Upper lobe of right lung (tissue), 1 donor: ENCODE measurements around the gene CNNM4. TPM values are rescaled to one million over a fixed set of nuclear protein-coding genes. Genes with fewer than 3 reads are reported as not detected.

Experiments used
- ATAC-seq: fragments of 200-7000 bp; cut with Tn5 transposase; one replicate; pipeline ENCODE4 v1.9.1; 2020; ENCODE audit warnings: mild to moderate bottlenecking, moderate library complexity
- DNase-seq: peaks from one replicate; pipeline ENCODE4 v3.0.0-alpha.2; 2020
- H3K27ac ChIP-seq: fragments of 200-600 bp; one replicate; pipeline ENCODE4 v1.8.0; 2022
- H3K27me3 ChIP-seq: fragments of 200-600 bp; one replicate; pipeline ENCODE4 v1.8.0; 2022; ENCODE audit warnings: mild to moderate bottlenecking
- H3K36me3 ChIP-seq: fragments of 200-600 bp; one replicate; pipeline ENCODE4 v1.8.0; 2022
- H3K4me1 ChIP-seq: fragments of 200-600 bp; one replicate; pipeline ENCODE4 v1.8.0; 2022
- H3K4me3 ChIP-seq: fragments of 200-600 bp; one replicate; pipeline ENCODE4 v1.8.0; 2022; ENCODE audit warnings: mild to moderate bottlenecking
- H3K9me3 ChIP-seq: fragments of 200-600 bp; one replicate; pipeline ENCODE4 v1.8.0; 2022
- CTCF ChIP-seq: fragments of 200-600 bp; IDR thresholded peaks from one replicate; pipeline ENCODE4 v1.8.0; 2022; ENCODE audit warnings: antibody characterized with exemption
- intact Hi-C: fragments of 100-400 bp; cut with DNase I; formaldehyde crosslinking; loops from one replicate; pipeline ENCODE4 v1.11.0; 2022
- total RNA-seq: library from RNA; stranded (reverse); fragmentation: NEBNext Ultra II Directional; extraction: Animal tissue kit (Norgen Biotek cat#: 25700); gene quantifications from one replicate; pipeline ENCODE4 v1.2.1, GENCODE V29; 2021
- donor health status: DM: no; HTN: yes; CAD: no; lungs with severe emphysema.

The CNNM4 gene
- total RNA-seq, 1 donor from 2014 or later: 15.0 TPM

- Histone ChIP-seq H3K36me3 (peaks cover 97% of the 10 kb centered on the region), H3K27ac (no peak overlapping the region), H3K4me1 (peaks cover 10% of the 10 kb centered on the region), H3K9me3 (no peaks in the 10 kb centered on the region), H3K4me3 (no peak overlapping the region), H3K27me3 (no peaks in the 10 kb centered on the region)
- no peak for ATAC-seq
- no peak for DNase-seq
- intact Hi-C loops: no loop called here
- no peak for TF ChIP-seq CTCF
Observed at GRCh38 chr2:96830044-96830562, 69.4 kb downstream of the CNNM4 start.

GRCh38 chr2:96831679-96832078 lies 71.0 kb downstream of the CNNM4 start:
- no peak overlapping the region for H3K4me3 ChIP-seq
- H3K27me3 ChIP-seq: no peaks in the 10 kb centered on the region
- peaks cover 84% of the 10 kb centered on the region for H3K36me3 ChIP-seq
- intact Hi-C loops: no loop called here
- TF ChIP-seq CTCF: no peak
- peaks cover 10% of the 10 kb centered on the region for H3K4me1 ChIP-seq
- H3K27ac ChIP-seq: no peak overlapping the region
- H3K9me3 ChIP-seq: no peaks in the 10 kb centered on the region
- no peak for DNase-seq
- ATAC-seq: peak; percentile 46

- intact Hi-C loops: no loop called here
Observed at GRCh38 chr2:96832408-96832753, 71.7 kb downstream of the CNNM4 start.

GRCh38 chr2:96832754-96833507 lies 72.2 kb downstream of the CNNM4 start:
- ATAC-seq: peak; percentile 78
- peaks cover 75% of the 10 kb centered on the region for H3K36me3 ChIP-seq
- TF ChIP-seq CTCF: no peak

More at GRCh38 chr2:96832408-96832753, 71.7 kb downstream of the CNNM4 start:
- H3K4me3 ChIP-seq: no peak overlapping the region
- no peak for ATAC-seq
- TF ChIP-seq CTCF: no peak
- no peaks in the 10 kb centered on the region for H3K9me3 ChIP-seq
- no peak for DNase-seq
- H3K27me3 ChIP-seq: no peaks in the 10 kb centered on the region
- no peak overlapping the region for H3K27ac ChIP-seq
- peaks cover 77% of the 10 kb centered on the region for H3K36me3 ChIP-seq
- peaks cover 10% of the 10 kb centered on the region for H3K4me1 ChIP-seq

GRCh38 chr2:96835830-96836229 lies 75.1 kb downstream of the CNNM4 start:
- intact Hi-C loops: no loop called here
- H3K27ac ChIP-seq: no peak overlapping the region
- H3K27me3 ChIP-seq: no peaks in the 10 kb centered on the region
- no peak for ATAC-seq
- peaks cover 48% of the 10 kb centered on the region for H3K36me3 ChIP-seq
- H3K4me1 ChIP-seq: peaks cover 20% of the 10 kb centered on the region
- DNase-seq: no peak
- no peak for TF ChIP-seq CTCF
- no peak overlapping the region for H3K4me3 ChIP-seq
- H3K9me3 ChIP-seq: no peaks in the 10 kb centered on the region

More at GRCh38 chr2:96832754-96833507, 72.2 kb downstream of the CNNM4 start:
- Histone ChIP-seq H3K9me3 (no peaks in the 10 kb centered on the region), H3K27me3 (no peaks in the 10 kb centered on the region), H3K4me1 (peaks cover 10% of the 10 kb centered on the region), H3K27ac (no peak overlapping the region), H3K4me3 (no peak overlapping the region)
- intact Hi-C loops: no loop called here
- DNase-seq: peak; percentile 82
